ENCODE measurements around the gene ABCA8.

Gene ABCA8

GRCh38 chr17:68943123-68943811, 11.9 kb downstream of the ABCA8 start:
- no peak for DNase-seq (ENCODE audit: low read depth)

DNA sequence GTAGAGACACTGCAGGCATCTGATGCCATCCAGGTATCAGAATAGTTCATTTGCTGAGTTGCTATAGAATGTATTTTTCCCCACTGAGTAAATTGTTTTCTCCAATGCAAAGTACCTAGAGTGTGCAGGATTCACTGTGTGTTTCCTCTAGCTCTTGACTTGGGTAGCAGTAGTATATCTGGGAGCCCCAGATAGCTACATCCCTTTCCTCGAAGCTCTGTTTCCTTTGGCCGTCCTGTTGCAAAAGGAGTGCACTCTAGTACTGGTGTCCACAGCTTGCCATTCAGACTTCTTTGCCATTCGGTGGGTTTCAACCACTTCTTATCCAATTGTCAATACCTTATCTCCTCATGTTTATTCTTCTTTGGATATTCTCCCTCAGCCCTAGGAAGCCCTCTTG, 12.8 kb downstream of the ABCA8 start:
- no peak for DNase-seq (ENCODE audit: low read depth)

GRCh38 chr17:68941761-68942160, 13.4 kb downstream of the ABCA8 start:
- DNase-seq (ENCODE audit: low read depth), result no peak

GRCh38 chr17:68939195-68939594, 16.0 kb downstream of the ABCA8 start:
- DNase-seq (ENCODE audit: low read depth), result no peak

- DNase-seq (ENCODE audit: low read depth), result no peak
Observed at GRCh38 chr17:68937890-68938514, 17.2 kb downstream of the ABCA8 start.

DNA sequence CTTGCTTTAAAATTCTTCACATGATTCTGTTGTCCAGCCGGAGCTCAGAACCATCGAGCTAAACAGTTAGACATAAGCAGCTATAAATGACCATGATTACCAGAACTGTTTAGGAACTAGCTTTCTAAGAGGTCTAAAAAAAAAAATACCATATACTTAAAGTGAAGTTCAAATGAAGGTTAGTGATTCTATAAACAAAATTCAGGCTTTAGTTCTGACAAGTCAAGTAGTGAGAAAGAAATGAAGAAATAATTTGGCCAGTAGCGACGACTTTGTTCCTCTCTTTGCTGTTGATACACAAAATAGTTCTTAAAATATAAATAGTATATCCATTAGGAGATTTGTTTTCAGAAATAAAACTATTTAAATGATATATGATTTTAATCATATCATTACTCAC, 27.7 kb downstream of the ABCA8 start:
- no peak for DNase-seq (ENCODE audit: low read depth)

DNA sequence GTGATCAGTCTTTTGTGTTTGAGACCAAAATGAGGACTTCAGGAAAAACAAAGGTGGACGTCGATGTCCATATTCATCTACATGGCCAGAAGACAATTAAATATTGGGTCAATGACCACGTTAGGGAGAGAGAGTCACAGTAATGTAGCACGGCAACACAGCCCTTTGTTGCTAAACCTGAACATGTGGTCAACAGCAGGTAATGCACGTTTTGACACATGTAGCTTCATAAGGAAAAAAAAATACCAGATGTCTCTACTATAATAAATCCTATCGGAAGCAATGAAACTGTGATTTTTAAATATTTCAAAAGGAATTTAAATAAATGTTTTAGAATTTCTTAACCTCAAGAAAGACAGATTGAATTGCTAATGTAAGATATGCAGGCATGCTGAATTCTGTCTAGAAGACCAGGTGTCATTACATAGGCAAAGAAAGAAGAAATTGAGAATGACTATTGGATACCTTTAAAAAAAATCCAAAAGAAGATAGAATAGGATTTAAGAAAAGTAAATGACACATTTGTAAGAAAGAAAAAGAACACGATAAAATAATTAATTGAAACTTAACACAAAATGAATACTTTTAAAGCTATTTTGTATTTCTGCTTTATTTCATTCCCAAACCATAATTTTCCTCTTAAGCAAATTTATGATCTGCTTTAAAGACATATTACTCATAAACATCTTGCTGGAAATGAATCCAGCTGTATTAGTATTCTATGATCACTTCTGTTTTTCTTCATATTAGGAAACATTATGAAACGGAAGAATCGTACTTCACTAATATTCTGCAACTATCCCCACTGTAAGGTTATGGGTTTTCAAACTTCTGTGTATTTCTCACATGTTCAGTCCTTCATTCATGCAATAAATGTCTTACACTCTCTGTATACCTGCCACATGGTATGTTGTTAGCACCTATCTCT, 30.1 kb downstream of the ABCA8 start:
- DNase-seq (ENCODE audit: low read depth), result no peak

- DNase-seq (ENCODE audit: low read depth), result no peak
Observed at GRCh38 chr17:68910789-68911431, 44.3 kb downstream of the ABCA8 start.

DNA sequence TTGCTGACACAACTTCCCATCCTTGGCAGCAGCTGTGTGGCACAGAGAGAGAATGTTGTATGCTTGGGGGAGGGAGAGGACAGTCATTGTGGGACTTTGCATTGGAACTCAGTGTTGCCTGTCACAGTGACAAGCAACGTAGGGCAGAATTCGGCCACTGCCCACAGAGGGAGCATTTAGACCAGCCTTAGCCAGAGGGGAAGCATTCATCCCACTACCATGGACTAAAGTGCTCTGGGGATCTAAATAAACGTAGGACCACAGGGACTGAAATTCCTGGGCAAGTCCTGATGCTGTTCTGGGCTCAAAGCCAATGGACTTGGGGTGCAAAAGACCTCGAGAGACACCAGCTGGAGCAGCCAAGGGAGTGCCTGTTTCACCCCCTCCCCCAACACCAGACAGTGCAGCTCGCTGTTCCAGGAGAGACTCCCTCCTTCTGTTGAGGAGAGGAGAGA, 44.9 kb downstream of the ABCA8 start:
- no peak for DNase-seq (ENCODE audit: low read depth)

DNA sequence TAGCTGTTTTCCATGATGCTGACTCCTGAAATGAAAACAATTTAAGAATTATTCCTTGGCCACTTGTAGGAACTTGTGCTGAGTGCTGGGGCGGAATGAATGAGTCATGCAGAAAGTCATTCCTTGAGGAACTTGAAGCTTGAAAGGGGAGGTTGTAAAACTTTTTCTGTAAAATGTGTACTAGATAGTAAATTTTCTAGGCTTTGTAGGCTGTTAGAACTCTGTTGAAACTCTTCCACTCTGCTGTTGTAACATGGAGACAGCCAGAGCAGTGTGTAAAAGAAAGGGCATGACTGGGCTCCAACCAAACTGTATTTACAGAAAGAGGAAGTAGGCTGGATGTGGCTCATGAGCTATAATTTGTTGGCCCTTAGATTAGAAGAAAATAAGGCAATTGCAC, 46.1 kb downstream of the ABCA8 start:
- no peak for DNase-seq (ENCODE audit: low read depth)

DNA sequence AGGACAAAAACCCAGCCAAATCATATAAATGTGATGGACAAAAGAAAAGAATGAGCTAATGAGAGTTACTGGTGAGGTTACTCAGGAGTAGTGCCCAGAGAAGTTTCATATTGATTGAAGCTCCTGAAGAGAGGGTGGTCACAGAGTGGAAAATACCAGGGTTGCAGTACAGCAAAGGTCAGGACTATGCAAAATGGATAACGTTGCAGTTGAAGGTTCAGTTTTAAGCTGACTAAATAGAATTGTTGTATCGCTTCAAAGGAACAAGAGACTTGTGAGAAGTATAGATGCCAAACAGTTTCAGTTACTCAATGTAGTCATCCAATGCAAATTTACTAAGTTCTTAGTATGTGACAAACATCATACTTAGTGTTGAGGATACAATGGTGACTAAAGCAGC, 47.1 kb downstream of the ABCA8 start:
- no peak for DNase-seq (ENCODE audit: low read depth)

DNA sequence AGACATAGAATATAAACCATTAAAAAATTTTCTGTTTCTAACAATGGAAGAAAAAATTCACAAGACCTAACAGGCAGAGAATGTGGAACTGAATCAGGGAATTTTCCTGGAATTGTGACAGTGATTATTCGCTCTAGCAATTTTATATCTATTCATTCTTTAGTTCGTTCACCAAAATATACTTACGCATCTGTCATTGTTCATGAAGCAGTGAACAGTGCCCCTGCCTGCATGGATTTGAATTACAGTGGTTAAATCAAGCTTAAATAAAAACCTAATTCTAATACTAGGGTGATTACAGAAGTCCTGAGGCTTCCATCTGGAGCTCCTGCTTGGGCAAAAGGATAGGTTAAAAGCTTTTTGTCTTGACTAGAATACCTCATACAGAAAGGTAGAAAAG, 48.6 kb downstream of the ABCA8 start:
- no peak for DNase-seq (ENCODE audit: low read depth)

GRCh38 chr17:68903286-68903685, 51.9 kb downstream of the ABCA8 start:
- no peak for DNase-seq (ENCODE audit: low read depth)

GRCh38 chr17:68897557-68897956, 57.6 kb downstream of the ABCA8 start:
- DNase-seq (ENCODE audit: low read depth), result no peak

GRCh38 chr17:68892658-68893057, 62.5 kb downstream of the ABCA8 start:
- DNase-seq (ENCODE audit: low read depth), result no peak

GRCh38 chr17:68892193-68892592, 63.0 kb downstream of the ABCA8 start:
- no peak for DNase-seq (ENCODE audit: low read depth)

- no peak for DNase-seq (ENCODE audit: low read depth)
Observed at GRCh38 chr17:68886401-68886800, 68.8 kb downstream of the ABCA8 start.

- DNase-seq (ENCODE audit: low read depth), result no peak
Observed at GRCh38 chr17:68884888-68885287, 70.3 kb downstream of the ABCA8 start.

GRCh38 chr17:68878226-68878885, 76.8 kb downstream of the ABCA8 start:
- no peak for DNase-seq (ENCODE audit: low read depth)

DNA sequence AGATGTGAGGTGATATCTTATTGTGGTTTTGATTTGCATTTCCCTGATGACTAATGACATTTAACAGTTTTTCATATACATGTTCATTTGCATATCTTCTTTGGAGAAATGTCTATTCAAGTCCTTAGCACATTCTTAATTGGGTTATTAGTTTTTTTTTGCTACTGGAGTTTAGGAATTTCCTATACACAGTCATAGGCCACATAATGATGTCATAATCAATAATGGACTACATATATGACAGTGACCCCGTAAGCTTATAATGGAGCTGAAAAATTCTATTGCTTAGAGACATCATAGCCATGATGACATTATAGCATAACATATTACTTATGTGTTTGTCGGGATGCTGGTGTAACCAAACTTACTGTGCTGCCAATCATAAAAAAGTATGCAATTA, 83.7 kb downstream of the ABCA8 start:
- DNase-seq (ENCODE audit: low read depth), result no peak

DNA sequence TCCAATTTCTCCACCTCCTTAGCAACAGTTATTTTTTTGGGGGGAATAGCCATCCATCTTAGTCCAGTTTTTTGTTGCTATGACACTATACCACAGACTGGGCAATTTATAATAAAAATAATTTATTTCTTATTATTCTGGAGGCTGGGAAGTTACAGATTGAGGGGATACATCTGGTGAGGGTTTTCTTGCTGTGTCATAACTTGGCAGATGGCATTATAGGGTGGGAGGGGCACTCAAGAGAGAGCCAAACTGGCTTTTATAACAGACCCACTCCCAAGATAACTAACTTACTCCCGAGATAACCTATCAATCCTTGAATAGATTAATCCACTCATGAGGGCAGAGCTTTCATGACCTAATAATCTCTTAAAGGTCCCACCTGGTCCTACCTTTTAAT, 84.2 kb downstream of the ABCA8 start:
- DNase-seq (ENCODE audit: low read depth), result no peak

All from stimulated activated CD8-positive, alpha-beta memory T cell treated with anti-CD3 and anti-CD28 coated beads, Interleukin-4, amount 100 ng/mL, for 24 hours (primary cell).